HG03469 (cell line): ENCODE results near the gene CELA2A.

Source experiments
- ATAC-seq: cut with Tn5 transposase; IDR thresholded peaks from one replicate; pipeline ENCODE4 v1.9.1; 2021; ENCODE audit warnings: mild to moderate bottlenecking, moderate library complexity, moderate number of reproducible peaks; ENCODE audit not compliant: unreplicated experiment

The CELA2A gene

DNA sequence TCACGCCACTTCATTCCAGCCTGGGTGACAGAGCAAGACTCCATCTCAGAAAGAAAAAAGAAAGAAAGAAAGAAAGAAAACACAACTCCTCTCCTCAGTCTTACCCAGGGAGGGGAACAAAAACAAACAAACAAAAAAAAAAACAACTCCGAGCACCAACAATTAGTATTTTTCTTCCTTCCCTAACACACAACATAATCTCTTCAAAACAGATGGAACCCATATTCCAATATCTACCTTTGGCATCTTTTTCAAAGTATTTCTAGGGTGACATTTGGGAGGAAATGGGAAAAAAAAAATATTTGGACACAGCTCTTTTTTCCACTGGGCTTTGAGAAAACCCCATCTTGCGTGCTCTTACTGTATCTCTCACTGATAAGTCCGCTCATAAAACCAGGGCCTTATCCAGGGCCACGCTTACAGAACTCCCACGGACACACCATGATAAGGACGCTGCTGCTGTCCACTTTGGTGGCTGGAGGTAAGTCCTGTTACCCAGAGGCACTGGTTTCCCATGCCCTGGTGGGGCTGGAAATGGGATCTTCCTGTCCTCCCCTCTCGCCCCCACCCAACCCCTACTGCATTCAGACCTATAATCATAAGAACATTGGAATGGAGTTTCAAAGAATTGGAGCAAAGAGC, at the start of gene CELA2A:
Gene CELA2A (plus strand): TSS at position 420 of the 642 bp plus-strand sequence. CDS start 22 bp downstream, at position 442.
- ATAC-seq = no peak

DNA sequence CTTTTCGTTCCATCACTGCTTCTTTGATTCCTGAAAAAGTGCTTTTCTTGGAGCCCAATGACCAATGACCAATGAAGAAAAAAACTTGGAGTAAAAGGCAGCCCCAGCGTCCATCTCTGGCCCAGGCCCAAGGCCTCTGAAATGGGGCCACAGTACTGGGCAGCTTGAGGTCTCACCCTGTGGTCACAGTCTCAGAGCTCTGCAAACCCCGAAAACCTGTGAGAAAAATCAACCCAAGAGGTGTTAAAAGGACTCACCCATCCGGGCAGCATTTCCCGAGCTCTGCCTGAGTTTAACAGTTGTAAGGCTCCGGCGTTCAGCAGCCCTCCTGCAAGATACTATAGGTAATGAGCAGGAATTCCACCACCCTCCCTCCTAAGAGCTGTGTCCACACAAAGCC, 49.0 kb upstream of the CELA2A start:
- ATAC-seq = no peak

DNA sequence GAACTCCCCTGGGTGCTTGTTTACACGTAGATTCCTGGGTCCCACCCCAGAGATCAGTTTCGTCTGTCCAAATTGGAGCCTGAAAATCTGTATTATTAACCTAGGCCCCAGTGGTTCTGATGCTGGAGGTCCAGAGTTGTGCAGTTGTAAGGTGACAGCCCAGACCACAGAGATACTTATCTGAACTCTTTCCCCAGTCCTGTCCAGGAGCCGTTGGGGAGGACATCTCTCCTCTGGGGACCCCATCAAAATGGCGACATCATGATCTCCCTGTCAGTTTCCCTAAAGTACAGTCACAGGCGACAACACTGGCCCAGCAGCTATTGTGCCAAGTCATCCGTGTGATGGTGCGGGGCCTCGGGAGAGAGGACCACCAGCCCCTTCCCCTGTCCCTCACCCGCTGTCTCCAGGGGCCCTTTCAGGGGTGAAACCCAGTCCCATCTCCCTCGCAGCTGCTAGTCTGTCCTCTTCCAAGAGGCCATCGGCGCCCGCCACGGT, 47.6 kb upstream of the CELA2A start:
- ATAC-seq = no peak

DNA sequence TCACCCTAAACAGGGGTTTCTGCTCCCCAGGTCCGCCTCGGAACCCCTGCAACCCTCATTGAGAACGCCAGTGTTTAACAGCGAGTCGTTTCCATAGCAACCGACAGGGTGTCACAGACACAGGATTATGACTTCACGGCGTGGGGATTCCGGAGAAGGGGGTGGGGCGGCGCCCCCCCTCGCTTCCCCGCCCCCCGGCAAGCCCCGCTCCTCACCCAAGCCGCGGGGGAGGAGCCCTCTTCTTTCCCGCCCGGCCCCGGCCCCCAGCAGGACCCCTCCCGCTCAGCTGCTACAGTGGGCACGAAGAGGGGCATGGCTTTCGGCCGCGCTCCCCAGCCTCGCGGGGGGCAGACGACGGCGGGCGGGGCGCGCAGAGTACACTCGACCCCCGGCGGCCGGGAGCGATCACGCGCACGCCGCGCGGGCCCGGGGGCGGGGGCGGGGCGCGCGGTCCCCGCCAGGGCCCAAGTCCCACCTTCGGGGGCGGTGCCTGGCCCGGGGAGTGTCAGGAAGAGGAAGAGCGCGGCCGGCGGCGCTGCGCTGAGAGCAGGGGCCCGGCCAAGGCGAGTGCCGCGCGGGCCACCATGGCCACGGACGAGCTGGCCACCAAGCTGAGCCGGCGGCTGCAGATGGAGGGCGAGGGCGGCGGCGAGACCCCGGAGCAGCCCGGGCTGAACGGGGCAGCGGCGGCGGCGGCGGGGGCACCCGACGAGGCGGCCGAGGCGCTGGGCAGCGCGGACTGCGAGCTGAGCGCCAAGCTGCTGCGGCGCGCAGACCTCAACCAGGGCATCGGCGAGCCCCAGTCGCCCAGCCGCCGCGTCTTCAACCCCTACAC, 46.9 kb upstream of the CELA2A start, which contains the start of gene EFHD2:
Gene EFHD2 (plus strand): TSS at position 501 of the 835 bp plus-strand sequence. CDS start 84 bp downstream, at position 585.
- ATAC-seq = peak; percentile 56

DNA sequence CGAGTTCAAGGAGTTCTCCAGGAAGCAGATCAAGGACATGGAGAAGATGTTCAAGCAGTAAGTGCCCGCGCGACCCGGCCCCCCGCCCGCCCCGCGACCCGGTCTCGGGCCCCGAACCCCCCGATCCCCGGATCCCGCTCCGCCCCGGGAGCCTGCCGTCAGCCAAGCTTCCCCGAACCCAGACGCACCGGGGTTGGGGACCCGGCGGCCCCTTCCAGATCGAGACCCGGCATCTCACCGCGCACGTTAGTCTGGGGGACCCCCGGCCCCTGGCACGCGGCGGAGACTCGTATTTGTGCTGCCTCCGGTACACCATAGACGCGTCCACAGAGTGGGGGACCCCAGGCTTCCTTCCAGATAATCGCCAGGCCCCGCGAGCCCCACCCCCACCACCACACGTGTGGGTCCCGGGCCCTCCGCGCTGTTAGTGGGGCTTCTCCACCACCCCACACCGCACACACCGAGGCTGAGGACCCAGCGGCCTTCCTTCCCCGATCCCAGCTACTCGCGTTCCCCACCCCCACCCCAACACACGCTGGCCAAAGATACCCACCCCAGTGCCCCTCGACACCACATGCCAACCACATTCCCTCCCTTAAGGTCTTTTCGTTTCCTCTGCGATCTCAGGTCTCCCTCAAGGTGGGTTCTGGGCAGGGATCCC, 46.2 kb upstream of the CELA2A start:
- no peak for ATAC-seq

DNA sequence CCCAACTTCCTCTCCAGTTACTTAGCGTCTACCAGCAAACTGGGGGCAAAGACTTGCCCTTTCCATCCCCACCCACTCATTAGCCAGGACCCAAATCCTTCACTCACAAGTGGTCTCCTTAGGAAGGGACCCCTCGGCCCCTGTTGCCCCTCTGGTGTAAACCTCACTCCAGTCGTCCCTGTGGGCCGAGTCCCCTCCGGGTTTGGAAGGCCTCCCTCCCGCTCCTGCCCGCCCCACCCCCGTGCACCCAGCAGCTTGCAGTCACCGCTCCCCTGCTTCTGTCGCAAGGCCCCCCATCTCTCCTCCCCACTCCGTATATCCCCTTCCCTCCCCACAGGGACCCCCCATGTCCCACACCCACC, 45.7 kb upstream of the CELA2A start:
- ATAC-seq = no peak

DNA sequence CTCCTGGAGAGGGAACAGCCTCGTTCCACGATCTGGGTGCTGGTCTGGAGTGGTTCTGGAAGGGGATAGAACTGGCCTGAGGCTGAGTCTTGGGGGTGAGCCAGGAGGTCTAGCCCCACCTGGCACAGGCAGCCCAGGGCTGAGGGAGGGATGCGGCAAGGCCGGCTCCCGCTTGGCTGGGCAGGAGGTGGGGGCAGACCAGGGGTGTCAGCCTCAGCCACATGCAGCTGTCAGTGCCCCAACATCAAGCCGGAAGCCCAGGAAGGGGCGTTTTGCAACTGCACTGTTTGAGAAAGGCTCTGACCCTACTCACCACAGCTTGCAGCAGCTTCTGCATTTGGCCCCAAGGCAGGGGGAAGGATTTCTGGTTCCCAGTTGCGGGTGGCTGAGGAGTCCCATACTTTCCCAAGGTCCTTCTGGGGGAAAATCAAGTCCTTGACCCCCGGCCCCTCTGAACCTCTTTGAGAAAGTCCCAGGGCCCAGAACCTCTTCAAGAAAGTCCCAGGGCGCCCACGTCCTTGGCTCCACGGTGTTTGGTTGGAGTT, 44.9 kb upstream of the CELA2A start:
- no peak for ATAC-seq

DNA sequence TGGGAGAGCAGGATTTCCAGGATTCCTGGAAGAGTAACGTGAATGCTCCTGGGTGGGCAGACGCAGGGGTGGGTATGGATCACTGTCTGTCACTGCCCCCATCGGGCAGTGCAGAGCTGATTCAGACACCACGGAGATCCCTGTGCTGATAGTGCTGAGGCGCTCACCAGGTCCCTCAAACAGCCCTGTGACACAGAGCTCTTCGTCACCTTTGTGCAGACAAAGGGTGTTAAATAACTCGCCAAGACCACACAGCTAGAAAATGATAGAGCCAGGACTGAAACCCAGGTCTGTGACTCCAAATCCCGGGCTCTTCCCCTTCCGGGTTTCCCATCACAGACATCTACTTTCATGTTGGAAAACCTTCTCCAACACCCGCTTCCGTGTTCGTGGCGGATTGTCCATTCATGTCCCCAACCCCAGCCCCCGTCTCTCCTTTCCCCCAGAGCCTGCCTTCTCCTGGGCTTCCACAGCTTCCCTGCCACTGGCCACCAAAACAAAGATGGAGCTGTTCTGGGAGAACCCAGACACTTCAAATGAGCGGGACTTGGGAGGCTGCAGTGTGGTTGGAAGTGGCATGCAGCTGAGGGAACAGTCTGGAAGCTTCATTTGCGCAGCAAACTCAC, 44.2 kb upstream of the CELA2A start:
- no peak for ATAC-seq

DNA sequence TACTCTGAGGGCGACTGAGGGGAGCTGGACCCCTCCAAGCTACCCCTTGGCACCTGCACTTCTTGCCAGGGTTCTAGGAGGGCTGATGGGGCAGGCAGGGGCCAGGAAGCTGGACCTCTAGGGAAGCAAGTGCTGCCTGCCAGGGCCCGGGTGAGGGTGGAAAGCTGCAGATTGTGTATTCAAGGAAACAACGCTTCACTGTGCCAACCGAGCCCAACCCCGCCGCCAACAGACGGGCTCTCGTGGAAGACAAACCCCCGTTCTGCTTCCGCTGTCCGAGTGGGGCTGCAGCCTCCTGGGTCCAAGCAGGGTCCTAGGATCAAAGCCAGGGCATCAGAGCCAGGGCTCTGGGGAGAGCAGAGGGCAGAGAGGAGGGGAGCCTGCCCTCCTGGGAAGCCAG, 43.7 kb upstream of the CELA2A start:
- no peak for ATAC-seq

DNA sequence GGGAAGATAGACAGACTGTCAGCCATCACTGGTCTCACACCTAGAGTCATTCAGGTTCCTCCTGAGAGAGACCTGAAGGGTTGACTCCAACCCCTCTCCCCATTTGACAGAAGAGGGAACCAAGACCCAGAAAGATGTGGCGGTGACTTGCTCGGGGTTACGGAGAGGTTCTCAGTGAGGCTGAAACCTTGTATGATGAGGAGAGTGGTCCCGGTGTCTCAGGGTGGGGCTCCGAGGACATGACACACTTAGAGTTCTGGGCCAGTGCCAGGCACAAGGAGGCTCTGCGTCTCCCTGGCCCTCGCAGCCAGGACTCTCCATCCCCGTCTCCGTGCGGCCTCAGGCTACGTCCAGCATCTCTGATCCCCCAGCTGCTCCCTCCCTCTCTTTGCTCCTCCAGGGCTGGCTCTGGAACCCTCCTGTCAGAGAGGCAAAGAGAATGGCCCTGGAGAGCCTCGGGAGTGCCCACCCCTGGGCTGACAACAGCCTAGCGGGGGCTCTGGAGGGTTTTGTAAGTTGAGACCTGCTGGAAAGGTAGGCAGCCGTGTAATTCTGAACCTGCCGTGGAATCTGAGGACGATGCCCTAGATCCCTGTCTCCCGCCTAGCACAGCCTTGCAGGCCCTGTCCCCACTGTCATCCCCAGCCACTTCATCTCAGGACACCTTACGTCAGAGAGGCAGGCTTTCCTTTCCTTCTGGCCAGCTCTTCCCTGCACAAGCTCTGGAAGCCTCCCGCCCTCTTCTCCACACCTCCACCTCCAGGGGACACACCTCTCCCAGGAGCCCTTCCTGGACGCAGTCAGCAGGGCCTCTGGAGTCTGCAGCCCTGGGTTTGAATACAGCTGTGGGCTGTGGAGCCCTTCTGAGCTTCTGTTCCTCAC, 42.7 kb upstream of the CELA2A start:
- ATAC-seq = no peak

DNA sequence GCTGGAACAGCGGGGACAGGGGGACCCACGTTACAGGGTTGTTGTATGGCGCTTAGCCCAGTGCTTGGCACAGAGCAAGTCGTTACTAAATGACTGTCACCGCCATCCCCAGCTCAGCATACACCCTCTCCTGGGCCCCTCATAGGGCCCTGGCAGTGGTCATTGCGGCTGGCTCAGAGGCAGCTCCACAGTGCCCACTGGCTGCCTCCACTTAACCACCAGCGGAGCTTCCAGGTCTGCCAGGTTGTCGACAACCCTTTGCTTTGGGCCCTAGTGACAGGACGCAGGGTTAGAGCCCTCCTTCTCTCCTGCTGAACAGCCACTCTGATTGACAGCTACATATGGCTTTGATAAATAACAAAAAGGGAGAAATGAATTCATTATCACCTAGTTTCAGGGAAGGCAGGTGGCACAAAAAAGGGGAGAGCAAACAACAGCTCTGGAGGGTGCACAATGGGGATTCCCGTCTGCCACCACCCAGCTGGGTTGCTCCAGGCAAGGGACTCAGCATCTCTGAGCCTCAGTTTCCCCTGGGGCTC, 42.0 kb upstream of the CELA2A start:
- no peak for ATAC-seq

DNA sequence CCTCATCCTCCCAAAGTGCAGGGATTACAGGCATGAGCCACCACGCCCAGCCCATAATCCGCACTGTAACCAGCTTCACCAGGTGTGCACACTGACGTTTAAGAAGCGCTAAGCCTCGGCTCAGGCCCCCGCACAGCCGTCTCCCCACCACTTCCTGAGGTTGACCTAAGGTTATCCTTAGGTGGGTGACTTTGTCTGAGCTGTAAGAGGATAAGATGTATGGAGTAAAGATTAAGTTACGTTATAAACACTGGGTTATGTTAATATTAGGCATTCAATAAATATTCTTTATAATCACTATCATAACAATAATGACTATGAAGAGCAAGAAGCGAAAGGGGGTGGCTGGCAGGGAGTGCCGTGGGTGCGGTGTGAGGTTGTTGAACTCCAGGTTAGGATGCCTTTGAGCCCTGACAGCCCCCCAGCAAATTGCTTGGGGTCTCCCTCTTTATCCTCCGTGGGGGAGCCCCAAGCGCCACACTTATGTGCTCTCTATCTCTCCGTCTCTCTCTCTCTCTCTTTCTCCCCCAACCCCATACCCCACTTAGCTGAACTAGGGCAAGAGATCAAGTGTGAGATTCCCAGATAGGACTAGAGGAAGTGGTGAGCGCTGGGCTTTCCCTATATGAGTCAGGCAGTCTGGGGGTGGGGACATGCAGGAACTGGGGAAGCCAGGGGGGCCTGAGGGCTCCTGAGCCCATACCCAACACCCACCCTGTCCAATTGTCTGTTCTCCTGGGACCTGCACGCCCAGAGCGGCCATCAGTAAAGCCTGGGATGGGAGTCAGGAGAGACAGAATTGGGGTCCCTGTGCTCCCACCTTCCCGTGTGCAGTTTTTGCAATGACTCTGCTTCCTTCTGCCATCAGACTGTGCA, 39.2 kb upstream of the CELA2A start:
- ATAC-seq = no peak

DNA sequence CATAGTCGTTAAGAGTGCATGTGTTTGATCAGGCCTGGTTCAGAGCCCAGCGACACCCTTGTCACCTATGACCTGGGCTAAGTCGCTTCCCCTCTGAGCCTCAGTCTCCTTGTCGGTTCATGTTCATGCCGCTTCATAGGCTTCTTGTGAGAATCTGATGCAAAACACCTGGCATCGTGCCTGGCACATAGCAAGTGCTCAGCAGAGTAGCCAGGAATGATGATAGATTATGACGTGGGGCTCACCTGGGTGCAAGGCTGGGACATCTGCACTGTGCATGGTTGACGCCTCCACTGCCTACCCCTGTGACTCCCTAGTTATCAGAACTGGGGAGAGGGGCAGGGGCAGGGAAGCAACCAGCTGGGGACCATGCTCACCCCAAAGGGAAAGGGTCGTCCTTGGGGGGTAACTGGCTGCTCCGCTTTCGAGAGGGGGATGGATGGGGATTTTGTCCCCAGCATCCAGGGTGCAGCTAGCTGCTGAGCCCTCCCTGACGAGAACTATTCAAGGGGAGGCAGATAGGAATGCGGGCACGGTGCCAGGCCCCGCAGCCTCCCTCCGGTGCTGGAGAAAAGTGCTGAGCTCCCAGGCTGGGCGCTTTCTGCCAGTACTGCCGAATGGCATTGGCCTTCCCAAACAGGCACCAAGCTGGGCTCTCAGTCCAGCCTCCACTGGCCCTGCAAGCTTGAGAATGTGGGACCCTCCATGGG, 37.6 kb upstream of the CELA2A start:
- ATAC-seq = no peak

DNA sequence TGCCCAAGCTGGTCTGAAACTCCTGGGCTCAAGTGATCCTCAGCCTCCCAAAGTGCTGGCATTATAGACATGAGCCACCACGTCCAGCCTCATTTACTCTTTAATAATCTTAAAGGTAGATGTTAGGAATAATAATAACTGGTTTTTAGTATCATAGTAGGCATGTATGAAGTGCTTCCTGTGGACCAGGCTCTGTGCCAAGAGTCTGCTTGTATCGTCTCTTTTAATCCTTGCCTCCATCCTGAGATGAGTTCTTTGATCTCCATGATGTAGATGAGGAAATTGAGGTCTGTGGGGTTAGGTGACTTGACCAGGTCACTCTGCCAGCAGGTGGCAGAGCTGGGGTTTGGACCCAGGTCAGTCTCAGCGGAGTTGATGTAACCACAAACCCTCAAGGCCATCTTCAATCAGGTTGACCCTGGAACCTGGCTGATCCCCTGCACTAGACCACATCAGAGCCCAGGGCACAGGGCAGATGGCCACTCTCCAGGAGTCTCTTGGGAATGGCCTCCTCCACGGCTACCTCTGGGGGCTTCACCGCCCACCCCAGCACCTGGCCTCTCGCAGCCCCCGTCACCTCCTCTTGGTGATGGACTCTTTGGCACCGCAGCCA, 35.6 kb upstream of the CELA2A start:
- ATAC-seq = no peak

DNA sequence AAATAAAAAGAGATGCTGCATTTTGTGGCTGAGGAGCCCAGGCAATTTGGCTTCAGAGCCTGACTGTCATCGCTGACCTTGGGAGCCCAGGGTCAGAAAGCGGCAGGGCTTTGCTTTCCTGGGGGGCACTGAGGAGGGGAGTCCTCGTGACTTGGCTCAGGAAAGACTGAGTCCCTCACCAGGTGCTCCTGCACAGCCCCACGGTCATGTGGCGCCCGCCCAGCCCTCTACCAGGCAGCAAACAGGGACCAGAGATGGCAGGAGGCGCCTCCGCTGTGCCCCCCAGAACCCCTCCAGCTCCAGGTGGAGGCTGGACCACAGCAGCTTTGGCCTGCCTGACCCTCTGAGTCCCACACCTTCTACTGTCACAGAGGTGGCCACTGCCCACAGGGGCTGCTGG, 33.7 kb upstream of the CELA2A start:
- ATAC-seq = no peak

DNA sequence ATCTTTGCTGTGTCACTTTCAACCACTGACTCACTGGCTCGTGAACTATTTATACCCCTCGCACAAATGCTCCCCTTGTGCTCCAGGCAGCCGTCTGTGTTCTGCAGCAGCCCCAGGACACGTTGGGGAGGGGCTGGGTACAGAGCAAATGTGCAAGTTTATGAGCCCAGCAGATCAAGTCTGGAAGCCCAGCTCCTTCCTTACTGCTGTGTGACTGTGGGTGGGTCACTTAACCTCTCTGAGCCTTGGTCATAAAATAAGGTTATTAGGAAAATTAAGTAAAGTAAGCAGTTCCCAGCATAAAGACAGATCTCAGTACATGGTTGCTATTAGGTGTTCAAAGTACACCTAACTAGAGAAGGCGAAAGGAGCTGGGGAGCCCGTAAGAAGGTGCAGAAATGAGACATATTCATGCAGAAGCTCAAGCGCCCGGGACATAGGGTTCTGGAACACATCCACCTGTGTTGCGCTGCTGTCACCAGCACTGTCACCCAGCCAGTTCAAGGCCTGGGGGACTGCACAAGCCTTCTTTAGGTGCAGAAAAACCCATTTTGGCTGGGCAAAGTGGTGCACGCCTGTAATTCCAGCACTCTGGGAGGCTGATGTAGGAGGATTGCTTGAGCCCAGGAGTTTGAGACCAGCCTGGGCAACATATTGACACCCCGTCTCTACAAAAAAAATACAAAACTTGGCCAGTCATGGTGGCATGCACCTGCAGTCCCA, 33.0 kb upstream of the CELA2A start:
- ATAC-seq = no peak

DNA sequence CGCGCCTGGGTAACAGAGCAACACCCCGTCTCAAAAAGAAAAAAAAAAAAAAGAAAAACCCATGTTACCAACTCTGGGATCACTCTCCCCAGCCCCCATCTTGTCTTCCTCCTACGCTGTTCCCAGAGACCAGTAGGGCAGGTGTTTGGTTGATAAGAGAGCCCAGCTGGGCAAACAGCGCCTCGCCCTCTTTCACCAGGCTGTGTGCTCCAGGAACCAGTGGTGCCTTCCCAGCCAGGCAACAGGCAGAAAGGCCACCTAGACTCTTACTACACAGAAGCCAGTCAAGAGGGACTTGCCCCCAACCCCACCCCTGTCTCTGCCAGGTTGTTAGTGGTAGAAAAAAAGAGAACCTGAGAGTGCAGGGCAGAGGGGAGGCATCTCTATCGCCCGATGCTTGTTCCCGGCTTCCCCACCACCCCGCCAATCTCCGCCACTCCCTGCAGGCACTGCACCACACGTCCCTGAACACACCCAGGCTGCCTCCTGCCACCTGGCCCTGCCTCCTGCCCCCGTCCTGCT, 32.3 kb upstream of the CELA2A start:
- no peak for ATAC-seq
